ENCODE data around the gene MXRA5.
"Not testable (repeated sequence)": the region's sequence is repeated elsewhere in the genome, so short reads cannot be mapped to it uniquely, and the experiment has no call there.

Gene MXRA5
- total RNA-seq, result 0 reads per million in 2 donors

DNA sequence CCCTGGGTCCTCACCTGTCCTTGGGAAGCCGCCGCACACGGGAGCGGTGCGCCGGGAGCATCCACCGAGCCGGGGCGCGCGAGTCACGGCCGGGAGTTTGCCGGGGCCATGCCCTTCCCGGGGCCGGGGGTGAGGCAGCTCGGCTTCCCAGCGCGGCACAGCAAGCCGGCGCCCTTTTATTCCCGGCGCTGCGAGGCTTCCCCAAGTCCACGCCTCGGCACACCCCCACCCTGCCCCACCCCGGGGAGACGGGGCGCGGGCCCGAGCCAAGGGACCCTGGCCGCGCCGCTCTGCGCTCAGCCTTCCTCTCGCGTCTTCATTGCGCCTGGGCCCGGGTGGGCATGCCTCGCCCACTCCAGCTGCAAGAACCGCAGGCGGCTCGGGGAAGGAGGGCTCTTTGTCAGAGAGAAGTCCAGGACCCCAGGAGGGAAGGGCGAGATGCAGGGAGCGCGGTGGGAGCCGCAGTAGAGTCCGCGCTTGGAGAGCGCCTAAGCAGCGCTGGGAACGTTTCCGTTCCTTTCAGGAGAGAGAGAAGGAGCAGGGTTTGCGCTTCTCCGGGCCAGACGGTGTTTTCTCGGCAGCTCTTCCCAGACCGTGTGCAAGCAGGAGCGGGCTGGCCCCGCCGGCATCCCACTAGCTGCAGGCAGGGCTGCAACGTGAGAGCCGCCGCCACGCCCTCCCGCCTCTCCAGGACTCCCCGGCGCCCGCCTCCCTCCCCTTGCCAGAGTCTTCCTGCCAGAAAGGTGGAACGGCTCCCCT is at the start of gene MXRA5:
MXRA5 (minus strand) TSS at position 152 of the 759 bp plus-strand sequence. CDS start 2,819 bp downstream, outside the sequence.
- no peak for DNase-seq

DNA sequence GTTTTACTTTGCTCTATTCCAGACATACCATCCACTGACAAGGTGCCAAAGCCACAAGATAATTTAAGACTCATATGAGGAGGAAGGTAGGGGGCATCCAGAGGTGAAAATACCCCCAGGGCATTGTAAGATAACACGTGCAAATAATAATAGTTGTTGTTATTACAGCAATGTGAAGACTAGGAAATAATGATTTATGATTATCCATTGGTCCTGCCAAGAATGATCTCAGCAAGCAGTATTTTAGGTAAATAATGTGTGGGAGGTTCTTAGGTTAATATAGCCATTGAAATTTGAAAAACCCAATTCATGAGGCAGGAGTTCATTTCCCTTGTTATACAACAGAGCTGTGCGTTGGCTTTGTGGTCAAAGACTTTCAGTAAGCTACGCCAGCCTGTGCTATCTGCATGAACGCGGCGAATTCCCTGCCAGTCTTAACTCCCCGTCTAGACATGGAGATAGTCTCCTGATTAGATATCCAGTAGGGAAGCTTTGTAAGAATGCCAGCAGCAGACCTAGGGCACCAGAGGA is 47.2 kb upstream of the MXRA5 start:
- no peak for DNase-seq

DNA sequence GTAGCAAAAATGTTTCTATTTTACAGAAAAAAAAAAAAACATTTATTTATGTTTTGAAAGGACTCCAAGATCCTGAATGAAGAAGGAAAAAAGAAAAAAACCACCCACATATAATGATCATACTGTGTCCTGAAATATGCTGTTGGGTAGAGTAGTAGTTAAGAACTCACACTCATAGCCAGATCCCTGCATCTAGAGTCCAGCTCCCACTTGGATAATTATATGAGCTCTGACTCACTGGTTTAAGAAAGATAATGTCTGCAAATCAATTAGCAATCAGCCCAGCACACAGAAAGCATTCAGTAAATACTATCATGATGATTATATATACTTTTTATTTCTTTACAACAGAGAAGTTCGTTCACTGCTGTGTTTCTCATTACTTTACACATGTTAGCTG is 46.7 kb upstream of the MXRA5 start:
- no peak for DNase-seq

GRCh38 chrX:3388457-3388856 is 42.0 kb upstream of the MXRA5 start:
- no peak for DNase-seq

DNA sequence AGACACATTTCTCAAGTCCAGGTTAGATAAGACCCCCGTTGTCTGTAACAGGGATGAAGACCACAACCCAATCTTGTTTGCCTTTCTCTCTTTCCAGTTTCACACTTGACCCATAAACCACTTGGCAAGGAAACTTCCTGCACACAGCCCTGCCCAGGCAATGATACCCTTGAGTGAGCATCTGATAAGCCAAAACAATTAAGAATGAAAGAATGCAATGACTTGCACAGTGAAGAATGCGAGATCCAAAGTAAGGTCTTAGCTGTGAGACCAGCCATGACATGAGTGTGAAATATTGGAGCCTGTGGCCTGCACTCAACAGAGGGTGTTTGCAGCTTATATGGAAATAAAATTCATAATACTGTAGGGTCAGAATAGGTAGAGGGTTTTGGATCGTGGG is 37.9 kb upstream of the MXRA5 start:
- no peak for DNase-seq

DNA sequence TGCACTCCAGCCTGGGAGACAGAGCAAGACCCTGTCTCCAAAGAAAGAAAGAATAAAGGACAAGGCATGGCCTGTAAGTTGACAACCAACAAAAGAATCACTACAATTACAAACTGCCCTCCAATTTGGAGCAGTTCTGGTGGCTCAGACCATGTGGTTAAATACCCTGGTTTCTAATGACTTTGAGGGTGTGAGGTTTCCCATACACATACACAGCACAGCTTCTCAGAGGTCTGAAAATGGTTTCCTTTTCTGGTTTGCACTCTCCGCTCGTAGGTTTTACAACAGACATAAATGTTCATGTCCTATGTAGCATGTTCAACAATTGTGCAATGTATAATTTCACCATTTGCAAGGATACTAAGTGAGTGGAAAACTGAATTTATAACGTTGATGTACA is 34.2 kb upstream of the MXRA5 start:
- no peak for DNase-seq

GRCh38 chrX:3379111-3379510 is 32.7 kb upstream of the MXRA5 start:
- no peak for DNase-seq

GRCh38 chrX:3378156-3378555 is 31.7 kb upstream of the MXRA5 start:
- DNase-seq, result no peak

DNA sequence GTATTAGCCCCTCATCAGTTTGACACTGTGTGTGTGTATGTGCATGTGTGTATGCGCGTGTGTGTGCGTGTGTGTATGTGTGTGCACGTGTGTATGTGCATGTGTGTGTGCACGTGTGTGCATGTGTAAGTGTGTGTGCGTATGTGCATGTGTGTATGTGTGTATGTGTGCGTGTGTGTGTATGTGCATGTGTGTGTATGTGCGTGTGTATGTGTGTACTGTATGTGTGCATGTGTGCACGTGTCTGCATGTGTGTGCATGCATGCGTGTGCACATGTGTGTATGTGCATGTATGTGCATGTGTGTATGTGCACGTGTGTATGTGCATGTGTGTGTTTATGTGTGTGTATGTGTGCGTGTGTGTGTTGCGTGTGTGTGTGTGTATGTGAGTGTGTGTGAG is 31.1 kb upstream of the MXRA5 start:
- no peak for DNase-seq

DNA sequence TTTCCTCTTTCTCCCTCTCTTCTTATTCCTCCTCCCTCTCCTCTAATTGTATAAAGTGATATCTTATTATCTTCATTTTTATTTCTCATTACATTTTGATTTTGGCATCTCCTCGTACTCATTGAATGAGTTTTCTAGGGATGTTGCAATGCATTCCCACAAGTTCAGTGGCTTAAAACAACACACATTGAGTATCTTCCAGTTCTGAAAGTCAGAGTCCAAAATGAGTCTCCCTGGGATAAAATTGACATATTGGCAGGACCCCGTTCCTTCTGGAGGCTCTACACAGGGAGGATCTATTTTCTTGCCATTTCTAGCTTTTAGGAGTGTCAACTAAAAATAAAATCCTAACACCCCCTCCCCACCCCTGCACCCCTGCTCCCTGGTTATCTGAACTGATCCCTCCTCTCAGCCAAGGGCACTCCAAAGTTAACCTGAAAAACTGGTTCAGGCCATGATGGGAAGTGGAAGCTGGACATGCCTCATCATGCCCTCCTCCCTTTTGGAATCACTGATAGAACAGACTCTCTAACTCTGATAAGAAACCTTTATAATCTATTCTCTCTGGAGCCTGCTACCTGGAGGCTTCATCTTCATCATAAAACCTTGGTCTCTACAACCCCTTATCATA is 29.5 kb upstream of the MXRA5 start:
- not testable (repeated sequence) for DNase-seq

GRCh38 chrX:3374108-3374800 is 27.8 kb upstream of the MXRA5 start:
- DNase-seq, result no peak

- no peak for DNase-seq
Observed at GRCh38 chrX:3371163-3371562, 24.7 kb upstream of the MXRA5 start.

- DNase-seq, result no peak
Observed at GRCh38 chrX:3370656-3371055, 24.2 kb upstream of the MXRA5 start.

DNA sequence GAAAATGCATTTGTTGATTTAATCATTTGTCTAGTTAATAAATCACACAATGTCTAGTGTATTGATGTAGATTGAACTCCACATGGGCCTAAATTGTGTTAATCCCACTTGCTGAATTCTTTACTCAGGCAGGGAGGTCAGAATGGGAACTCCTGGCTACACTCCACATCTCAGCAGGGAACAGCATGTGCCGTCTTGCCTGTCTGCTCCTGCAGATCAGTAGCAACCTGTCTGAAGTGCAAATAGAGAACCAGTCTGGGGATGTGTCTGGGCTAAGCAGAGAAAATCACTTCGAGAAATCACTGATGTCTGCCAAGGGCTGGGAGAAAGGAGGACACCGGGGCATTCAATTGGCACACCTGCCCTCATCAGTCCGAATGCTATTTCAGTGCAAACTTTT is 16.5 kb upstream of the MXRA5 start:
- DNase-seq, result no peak

- DNase-seq, result no peak
Observed at GRCh38 chrX:3360881-3361280, 14.4 kb upstream of the MXRA5 start.

DNA sequence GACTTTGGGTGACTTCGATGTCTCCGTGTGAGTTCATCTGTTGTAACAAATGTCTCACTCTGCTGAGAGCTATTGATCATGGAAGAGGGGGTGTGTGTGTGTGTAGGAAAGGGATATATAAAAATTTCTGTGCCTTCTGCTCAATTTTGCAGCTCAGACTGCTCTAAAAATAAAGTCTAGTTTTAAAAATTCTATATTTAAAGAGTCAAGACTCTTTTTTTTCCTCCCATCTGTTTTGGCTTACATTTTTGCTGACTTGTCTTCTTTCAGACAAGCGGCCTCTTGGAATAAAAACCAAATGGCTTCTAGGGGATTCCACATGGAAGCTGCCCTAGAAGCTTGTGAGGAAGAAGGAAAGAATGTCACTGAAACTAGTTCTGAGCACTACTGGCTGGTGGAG is 6.3 kb upstream of the MXRA5 start:
- DNase-seq, result not testable (repeated sequence)

GRCh38 chrX:3351276-3351675 is 4.8 kb upstream of the MXRA5 start:
- no peak for DNase-seq

DNA sequence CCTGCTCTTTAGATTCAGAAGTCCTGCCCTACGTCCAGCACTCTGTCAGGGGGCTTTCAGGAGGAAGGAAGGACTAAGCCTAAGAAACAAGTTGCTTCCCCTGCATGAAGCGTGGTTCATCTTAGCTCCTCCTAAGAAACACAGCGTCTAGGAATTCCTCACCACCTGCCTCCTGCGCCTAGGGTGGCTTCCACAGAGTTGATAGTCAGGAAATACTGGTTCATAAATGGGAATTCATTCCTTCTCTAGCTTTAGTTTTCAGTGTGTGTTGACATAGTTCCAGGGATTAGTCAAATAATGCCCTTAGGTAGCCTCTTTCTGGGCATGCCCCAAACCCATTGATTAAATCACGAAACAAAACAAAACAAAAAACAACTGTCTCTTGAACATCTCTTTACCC is 1.7 kb upstream of the MXRA5 start:
- no peak for DNase-seq

DNA sequence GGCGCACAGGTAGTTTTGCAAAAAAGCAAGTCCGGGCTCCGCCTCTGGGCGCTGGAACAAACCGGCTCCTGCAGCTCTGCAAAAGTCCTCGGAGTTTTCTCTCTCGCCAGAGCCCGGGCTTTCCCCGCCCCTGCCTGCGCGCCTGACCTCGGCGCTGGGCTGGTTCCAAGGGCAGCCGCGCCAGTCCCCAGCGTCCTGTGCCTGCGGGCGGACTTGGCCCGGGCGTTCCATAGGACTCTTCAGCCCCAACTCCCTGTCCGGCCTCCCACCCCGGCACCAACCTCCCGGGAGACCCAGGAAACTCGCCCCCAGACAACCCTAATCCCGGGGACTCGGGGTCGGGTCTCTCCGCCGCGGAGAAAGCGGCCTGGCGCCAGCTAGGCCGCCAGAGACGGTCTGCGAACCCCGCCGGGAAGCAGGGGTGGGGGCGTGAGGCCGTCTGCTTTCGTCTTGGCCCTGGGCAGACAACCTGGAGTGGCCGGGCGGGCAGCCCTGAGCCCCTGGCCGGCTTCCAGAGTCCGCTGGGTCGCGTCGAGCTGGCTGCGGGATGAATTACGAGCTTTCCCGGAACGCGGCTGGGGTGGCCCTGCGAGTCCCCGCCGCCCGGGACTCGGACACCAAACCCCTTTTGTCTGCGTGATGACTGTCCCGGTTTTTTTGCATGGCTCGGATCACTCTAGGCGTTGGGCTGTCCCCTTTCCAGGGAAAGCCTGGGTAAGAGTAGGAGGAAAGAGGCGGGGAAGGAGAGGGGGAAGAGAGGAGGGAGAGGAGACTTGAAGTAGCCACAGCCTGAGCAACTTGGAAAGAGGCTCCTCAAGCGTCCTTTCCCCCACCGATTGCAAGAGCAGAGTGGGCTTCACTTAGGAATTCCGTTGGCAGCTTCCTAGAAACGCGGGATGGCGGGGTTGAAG is 916 bp downstream of the MXRA5 start:
- DNase-seq, result no peak

DNA sequence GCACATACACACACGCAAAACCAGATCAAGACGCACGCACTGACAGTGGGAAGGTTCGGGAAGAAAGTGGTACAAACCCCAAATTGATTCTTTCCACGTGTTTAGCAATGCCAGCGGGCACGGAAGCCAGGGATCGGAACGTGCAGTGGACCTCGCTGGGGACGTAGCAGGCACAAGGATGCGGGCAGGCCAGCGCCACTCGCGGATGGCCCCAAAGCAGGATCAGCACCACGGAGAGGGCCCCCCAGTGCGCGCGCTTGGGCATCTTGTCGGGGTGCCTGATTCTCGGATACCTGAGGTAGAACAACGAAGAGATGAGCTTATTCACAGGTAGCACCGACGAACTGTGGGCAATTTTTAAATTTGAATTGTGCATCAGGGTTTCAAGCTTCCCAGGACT is 2.9 kb downstream of the MXRA5 start:
- not testable (repeated sequence) for DNase-seq

GRCh38 chrX:3340016-3340415 is 6.4 kb downstream of the MXRA5 start:
- DNase-seq, result no peak

DNA sequence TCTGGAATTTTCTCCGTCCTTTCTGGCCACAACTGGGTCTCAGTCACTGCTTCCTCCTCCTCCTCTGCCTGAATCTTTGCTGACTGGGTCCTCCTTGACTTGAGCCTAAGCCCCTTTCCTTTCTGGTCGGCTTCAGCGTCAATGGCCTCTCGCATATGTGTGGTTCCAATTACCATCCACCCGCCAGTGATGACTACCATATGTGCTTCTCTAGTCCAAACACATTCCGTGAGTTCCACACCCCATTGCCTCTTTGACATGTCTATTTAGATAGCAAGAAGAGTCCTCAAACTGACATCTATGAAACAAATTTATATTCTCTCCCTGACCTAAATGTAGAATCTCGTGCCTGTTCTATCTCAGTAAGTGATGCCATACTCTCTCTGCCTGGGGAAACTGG is 19.8 kb downstream of the MXRA5 start:
- DNase-seq, result no peak
